HepG2 (cell line): Measurements from ENCODE around the gene IQSEC1. TPM values are rescaled to one million over a fixed set of nuclear protein-coding genes. Genes with fewer than 3 reads are reported as not detected.
A peak's percentile ranks its signal among the peaks of the same experiment; 100 is the strongest.

Experiments
- DNMT1 ChIP-seq: sonication (generic); formaldehyde crosslinking; IDR thresholded peaks from 2 replicates; pipeline ENCODE4 v1.5.1; 2020; ENCODE audit warnings: mild to moderate bottlenecking, missing genetic modification reagents
- GABPB1 ChIP-seq: IDR thresholded peaks from 2 replicates; pipeline ENCODE4 v1.6.1; 2016; ENCODE audit warnings: mild to moderate bottlenecking, missing genetic modification reagents, moderate library complexity, missing compliant biosample characterization
- HNRNPL ChIP-seq: fragments of 200-400 bp; formaldehyde crosslinking; IDR thresholded peaks from 2 replicates; pipeline ENCODE4 v1.6.1; 2017; ENCODE audit warnings: mild to moderate bottlenecking, low read depth, low read length
- HNRNPUL1 ChIP-seq: fragments of 200-400 bp; formaldehyde crosslinking; IDR thresholded peaks from 2 replicates; pipeline ENCODE4 v1.6.1; 2017; ENCODE audit warnings: low read depth, mild to moderate bottlenecking, low read length, moderate library complexity
- IRF2 ChIP-seq: IDR thresholded peaks from 2 replicates; pipeline ENCODE4 v1.6.1; 2018; ENCODE audit warnings: missing genetic modification reagents, missing compliant biosample characterization
- KLF13 ChIP-seq: sonication (generic); formaldehyde crosslinking; IDR thresholded peaks from 2 replicates; pipeline ENCODE4 v1.4.0; 2020; ENCODE audit warnings: mild to moderate bottlenecking, missing genetic modification reagents
- RARG ChIP-seq: sonication (generic); formaldehyde crosslinking; IDR thresholded peaks from 2 replicates; pipeline ENCODE4 v1.4.0; 2020; ENCODE audit warnings: low read depth, mild to moderate bottlenecking, missing genetic modification reagents
- RBM22 ChIP-seq: fragments of 200-400 bp; formaldehyde crosslinking; optimal IDR thresholded peaks from 2 replicates; pipeline ENCODE3; 2017; ENCODE audit warnings: mild to moderate bottlenecking, low read length, moderate library complexity
- SCMH1 ChIP-seq: sonication (generic); formaldehyde crosslinking; IDR thresholded peaks from 2 replicates; pipeline ENCODE4 v1.9.0; 2021; ENCODE audit warnings: missing genetic modification reagents, mild to moderate bottlenecking, borderline replicate concordance
- SETDB1 ChIP-seq: sonication (generic); formaldehyde crosslinking; IDR thresholded peaks from 2 replicates; pipeline ENCODE4 v1.5.1; 2020; ENCODE audit warnings: missing genetic modification reagents, mild to moderate bottlenecking, borderline replicate concordance
- SRF ChIP-seq: IDR thresholded peaks from 2 replicates; pipeline ENCODE4 v1.6.1; 2011; ENCODE audit warnings: mild to moderate bottlenecking, low read depth, low read length, moderate library complexity
- TSC22D2 ChIP-seq: sonication (generic); formaldehyde crosslinking; IDR thresholded peaks from 2 replicates; pipeline ENCODE4 v1.5.1; 2020; ENCODE audit warnings: missing genetic modification reagents, mild to moderate bottlenecking, borderline replicate concordance
- ZC3H4 ChIP-seq: sonication (generic); formaldehyde crosslinking; IDR thresholded peaks from 2 replicates; pipeline ENCODE4 v1.4.0; 2020; ENCODE audit warnings: missing genetic modification reagents, borderline replicate concordance
- ZNF256 ChIP-seq: sonication (generic); formaldehyde crosslinking; conservative IDR thresholded peaks from 2 replicates; pipeline ENCODE4 v1.4.0; 2020; ENCODE audit warnings: missing genetic modification reagents
- ZNF33A ChIP-seq: sonication (generic); formaldehyde crosslinking; IDR thresholded peaks from 2 replicates; pipeline ENCODE4 v1.5.1; 2020; ENCODE audit warnings: missing genetic modification reagents, mild to moderate bottlenecking, moderate library complexity, borderline replicate concordance
- ZNF782 ChIP-seq: sonication (generic); formaldehyde crosslinking; IDR thresholded peaks from 2 replicates; pipeline ENCODE4 v1.4.0; 2020; ENCODE audit warnings: missing genetic modification reagents, mild to moderate bottlenecking, borderline replicate concordance
- ZSCAN9 ChIP-seq: IDR thresholded peaks from 2 replicates; pipeline ENCODE4 v1.6.1; 2016; ENCODE audit warnings: borderline replicate concordance
- polyA plus RNA-seq, 8 experiments: library from polyadenylated mRNA; depleted of rRNA in 3 of 8; stranded (reverse) in 7 of 8; unstranded in 1 of 8; fragments of >200 nt; fragmentation: Illumina TruSeq in 4 of 8; extraction: Trizol in 4 of 8; gene quantifications; 2 replicates each; pipeline versions ENCODE4 v1.2.1 to v1.2.3, GENCODE V29; 2011 to 2016; ENCODE audit warnings: low read depth in 4 of 8, missing spikeins in 1 of 8, mixed read lengths in 1 of 8; ENCODE audit not compliant: insufficient read depth in 1 of 8
- total RNA-seq, 5 experiments: library from RNA; depleted of rRNA; stranded (reverse); fragments of >200 nt; fragmentation: Illumina TruSeq; extraction: Trizol; gene quantifications; 2 replicates each; pipeline ENCODE4 v1.2.3, GENCODE V29; 2016; ENCODE audit warnings: low read depth in 1 of 5
- TF ChIP-seq, protein P1 (sequence below): sonication (generic); formaldehyde crosslinking; IDR thresholded peaks from 2 replicates; pipeline ENCODE4 v1.4.0; 2020; ENCODE audit warnings: low read depth, missing genetic modification reagents
- TF ChIP-seq, protein P2 (sequence below): sonication (generic); formaldehyde crosslinking; IDR thresholded peaks from 2 replicates; pipeline ENCODE4 v1.5.0; 2020; ENCODE audit warnings: mild to moderate bottlenecking, missing genetic modification reagents
- TF ChIP-seq, protein P3 (sequence below): sonication (generic); formaldehyde crosslinking; IDR thresholded peaks from 2 replicates; pipeline ENCODE4 v1.4.0; 2020; ENCODE audit warnings: mild to moderate bottlenecking, missing genetic modification reagents
- TF ChIP-seq, protein P4 (sequence below): IDR thresholded peaks from 2 replicates; pipeline ENCODE4 v1.6.1; 2016
- TF ChIP-seq, protein P5 (sequence below): sonication (generic); formaldehyde crosslinking; IDR thresholded peaks from 2 replicates; pipeline ENCODE4 v1.4.0; 2020; ENCODE audit warnings: mild to moderate bottlenecking, missing genetic modification reagents

Gene IQSEC1
- total and polyA plus RNA-seq, 2 of the 13 experiments (the other 11 are each of a cell fraction or from before 2014, with no cell fraction given), result 17.4 to 20.2 TPM

DNA sequence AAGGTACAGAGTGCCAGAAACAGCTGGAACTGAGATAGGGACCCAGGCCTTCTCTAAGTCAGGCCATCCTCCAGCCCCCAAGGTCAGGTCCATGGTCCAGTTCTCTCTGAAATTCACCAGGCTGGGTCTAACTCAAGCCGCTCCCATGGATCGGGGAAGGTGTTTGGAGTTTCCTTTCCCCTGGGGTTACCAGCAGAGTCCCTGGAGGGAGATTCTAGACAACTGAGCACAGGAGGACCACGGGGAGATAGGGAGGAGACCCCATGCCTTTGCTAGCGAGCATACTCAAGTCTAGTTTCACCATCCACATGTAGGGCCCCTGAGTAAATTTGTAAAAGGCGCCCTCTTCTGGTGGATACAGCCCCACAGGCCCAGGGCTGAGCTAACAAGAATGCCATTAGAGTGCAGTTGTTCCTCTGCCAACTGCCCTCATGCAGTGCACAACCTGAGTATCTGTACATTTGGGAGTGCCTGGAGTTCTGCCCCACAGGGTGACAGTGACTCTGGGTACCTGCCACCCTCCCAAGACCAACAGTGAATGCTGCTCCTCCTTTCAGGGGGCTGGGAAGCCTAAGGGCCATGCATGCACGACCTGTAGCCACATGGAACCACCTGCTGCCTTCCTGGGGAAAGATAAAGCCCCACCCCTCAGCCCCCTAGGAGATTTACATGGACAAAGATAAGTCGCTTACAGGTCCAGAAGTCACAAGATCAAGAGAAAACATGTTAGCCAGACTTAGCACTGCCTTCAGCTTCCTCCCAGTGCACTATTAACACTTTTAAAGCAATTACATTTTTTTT is 89.0 kb downstream of the IQSEC1 start (continued):
- TF ChIP-seq, protein P1, sequence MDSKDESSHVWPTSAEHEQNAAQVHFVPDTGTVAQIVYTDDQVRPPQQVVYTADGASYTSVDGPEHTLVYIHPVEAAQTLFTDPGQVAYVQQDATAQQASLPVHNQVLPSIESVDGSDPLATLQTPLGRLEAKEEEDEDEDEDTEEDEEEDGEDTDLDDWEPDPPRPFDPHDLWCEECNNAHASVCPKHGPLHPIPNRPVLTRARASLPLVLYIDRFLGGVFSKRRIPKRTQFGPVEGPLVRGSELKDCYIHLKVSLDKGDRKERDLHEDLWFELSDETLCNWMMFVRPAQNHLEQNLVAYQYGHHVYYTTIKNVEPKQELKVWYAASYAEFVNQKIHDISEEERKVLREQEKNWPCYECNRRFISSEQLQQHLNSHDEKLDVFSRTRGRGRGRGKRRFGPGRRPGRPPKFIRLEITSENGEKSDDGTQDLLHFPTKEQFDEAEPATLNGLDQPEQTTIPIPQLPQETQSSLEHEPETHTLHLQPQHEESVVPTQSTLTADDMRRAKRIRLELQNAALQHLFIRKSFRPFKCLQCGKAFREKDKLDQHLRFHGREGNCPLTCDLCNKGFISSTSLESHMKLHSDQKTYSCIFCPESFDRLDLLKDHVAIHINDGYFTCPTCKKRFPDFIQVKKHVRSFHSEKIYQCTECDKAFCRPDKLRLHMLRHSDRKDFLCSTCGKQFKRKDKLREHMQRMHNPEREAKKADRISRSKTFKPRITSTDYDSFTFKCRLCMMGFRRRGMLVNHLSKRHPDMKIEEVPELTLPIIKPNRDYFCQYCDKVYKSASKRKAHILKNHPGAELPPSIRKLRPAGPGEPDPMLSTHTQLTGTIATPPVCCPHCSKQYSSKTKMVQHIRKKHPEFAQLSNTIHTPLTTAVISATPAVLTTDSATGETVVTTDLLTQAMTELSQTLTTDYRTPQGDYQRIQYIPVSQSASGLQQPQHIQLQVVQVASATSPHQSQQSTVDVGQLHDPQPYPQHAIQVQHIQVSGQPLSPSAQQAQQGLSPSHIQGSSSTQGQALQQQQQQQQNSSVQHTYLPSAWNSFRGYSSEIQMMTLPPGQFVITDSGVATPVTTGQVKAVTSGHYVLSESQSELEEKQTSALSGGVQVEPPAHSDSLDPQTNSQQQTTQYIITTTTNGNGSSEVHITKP (CRISPR knock-in tag), result no peak
- no peak for TF ChIP-seq IRF2 (CRISPR knock-in tag)
- no peak for TF ChIP-seq SETDB1 (CRISPR knock-in tag)
- TF ChIP-seq ZNF256 (CRISPR knock-in tag), result no peak
- TF ChIP-seq ZNF33A (CRISPR knock-in tag), result no peak
- TF ChIP-seq SRF, result no peak
- TF ChIP-seq, protein P2, sequence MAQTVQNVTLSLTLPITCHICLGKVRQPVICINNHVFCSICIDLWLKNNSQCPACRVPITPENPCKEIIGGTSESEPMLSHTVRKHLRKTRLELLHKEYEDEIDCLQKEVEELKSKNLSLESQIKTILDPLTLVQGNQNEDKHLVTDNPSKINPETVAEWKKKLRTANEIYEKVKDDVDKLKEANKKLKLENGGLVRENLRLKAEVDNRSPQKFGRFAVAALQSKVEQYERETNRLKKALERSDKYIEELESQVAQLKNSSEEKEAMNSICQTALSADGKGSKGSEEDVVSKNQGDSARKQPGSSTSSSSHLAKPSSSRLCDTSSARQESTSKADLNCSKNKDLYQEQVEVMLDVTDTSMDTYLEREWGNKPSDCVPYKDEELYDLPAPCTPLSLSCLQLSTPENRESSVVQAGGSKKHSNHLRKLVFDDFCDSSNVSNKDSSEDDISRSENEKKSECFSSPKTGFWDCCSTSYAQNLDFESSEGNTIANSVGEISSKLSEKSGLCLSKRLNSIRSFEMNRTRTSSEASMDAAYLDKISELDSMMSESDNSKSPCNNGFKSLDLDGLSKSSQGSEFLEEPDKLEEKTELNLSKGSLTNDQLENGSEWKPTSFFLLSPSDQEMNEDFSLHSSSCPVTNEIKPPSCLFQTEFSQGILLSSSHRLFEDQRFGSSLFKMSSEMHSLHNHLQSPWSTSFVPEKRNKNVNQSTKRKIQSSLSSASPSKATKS (CRISPR knock-in tag), result no peak
- no peak for TF ChIP-seq ZNF782
- no peak for TF ChIP-seq RBM22
- TF ChIP-seq SCMH1 (CRISPR knock-in tag), result no peak
- TF ChIP-seq, protein P3, sequence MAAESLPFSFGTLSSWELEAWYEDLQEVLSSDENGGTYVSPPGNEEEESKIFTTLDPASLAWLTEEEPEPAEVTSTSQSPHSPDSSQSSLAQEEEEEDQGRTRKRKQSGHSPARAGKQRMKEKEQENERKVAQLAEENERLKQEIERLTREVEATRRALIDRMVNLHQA (CRISPR knock-in tag), result no peak
- TF ChIP-seq, protein P4, sequence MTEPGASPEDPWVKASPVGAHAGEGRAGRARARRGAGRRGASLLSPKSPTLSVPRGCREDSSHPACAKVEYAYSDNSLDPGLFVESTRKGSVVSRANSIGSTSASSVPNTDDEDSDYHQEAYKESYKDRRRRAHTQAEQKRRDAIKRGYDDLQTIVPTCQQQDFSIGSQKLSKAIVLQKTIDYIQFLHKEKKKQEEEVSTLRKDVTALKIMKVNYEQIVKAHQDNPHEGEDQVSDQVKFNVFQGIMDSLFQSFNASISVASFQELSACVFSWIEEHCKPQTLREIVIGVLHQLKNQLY (CRISPR knock-in tag), result no peak
- TF ChIP-seq DNMT1 (CRISPR knock-in tag), result no peak
- no peak for TF ChIP-seq TSC22D2 (CRISPR knock-in tag)
- no peak for TF ChIP-seq ZC3H4 (CRISPR knock-in tag)
- 0 out of 2 replicates have a peak, but pooled peaks have one; percentile 24 for TF ChIP-seq KLF13 (CRISPR knock-in tag)
- TF ChIP-seq ZSCAN9 (CRISPR knock-in tag), result no peak
- no peak for TF ChIP-seq HNRNPL
- no peak for TF ChIP-seq HNRNPUL1
- no peak for TF ChIP-seq RARG (CRISPR knock-in tag)
- TF ChIP-seq, protein P5, sequence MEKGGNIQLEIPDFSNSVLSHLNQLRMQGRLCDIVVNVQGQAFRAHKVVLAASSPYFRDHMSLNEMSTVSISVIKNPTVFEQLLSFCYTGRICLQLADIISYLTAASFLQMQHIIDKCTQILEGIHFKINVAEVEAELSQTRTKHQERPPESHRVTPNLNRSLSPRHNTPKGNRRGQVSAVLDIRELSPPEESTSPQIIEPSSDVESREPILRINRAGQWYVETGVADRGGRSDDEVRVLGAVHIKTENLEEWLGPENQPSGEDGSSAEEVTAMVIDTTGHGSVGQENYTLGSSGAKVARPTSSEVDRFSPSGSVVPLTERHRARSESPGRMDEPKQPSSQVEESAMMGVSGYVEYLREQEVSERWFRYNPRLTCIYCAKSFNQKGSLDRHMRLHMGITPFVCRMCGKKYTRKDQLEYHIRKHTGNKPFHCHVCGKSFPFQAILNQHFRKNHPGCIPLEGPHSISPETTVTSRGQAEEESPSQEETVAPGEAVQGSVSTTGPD, result no peak
- TF ChIP-seq GABPB1 (CRISPR knock-in tag), result no peak
